NT2/D1 (cell line): ENCODE results near the gene GPR39.

Source experiments
- DNase-seq: peaks from one replicate; pipeline ENCODE4 v3.0.0-alpha.2; 2011; ENCODE audit warnings: low read depth, low spot score
- H3K27me3 ChIP-seq: 2 replicates; pipeline ENCODE4 v1.6.0; 2011; ENCODE audit warnings: mild to moderate bottlenecking; ENCODE audit not compliant: insufficient read length, insufficient read depth
- H3K36me3 ChIP-seq: 2 replicates; pipeline ENCODE4 v1.6.1; 2011; ENCODE audit warnings: mild to moderate bottlenecking, low read length, mixed read lengths; ENCODE audit not compliant: insufficient read depth, insufficient read length
- H3K4me1 ChIP-seq: 2 replicates; pipeline ENCODE4 v1.5.1; 2011; ENCODE audit not compliant: insufficient read depth, insufficient read length
- H3K4me3 ChIP-seq: 2 replicates; pipeline ENCODE4 v1.5.1; 2011; ENCODE audit warnings: low read depth; ENCODE audit not compliant: insufficient read length
- H3K9ac ChIP-seq: 2 replicates; pipeline ENCODE4 v1.6.0; 2011; ENCODE audit warnings: low read depth; ENCODE audit not compliant: insufficient read length
- H3K9me3 ChIP-seq: 2 replicates; pipeline ENCODE4 v1.5.1; 2011; ENCODE audit warnings: mild to moderate bottlenecking, low read length; ENCODE audit not compliant: insufficient read depth
- SUZ12 ChIP-seq: IDR thresholded peaks from 2 replicates; pipeline ENCODE4 v1.6.1; 2011; ENCODE audit not compliant: insufficient read length, insufficient read depth; ENCODE audit errors: extremely low read depth
- YY1 ChIP-seq: IDR thresholded peaks from 2 replicates; pipeline ENCODE4 v1.6.1; 2011; ENCODE audit not compliant: insufficient read length, insufficient read depth
- ZNF274 ChIP-seq: IDR thresholded peaks from 2 replicates; pipeline ENCODE4 v1.6.1; 2011; ENCODE audit warnings: mild to moderate bottlenecking, low read depth, low read length

Gene GPR39

GRCh38 chr2:132420816-132421805 lies 4.5 kb downstream of the GPR39 start:
- no peaks in the 10 kb centered on the region for H3K36me3 ChIP-seq
- peaks cover 2% of the 10 kb centered on the region for H3K4me1 ChIP-seq
- no peak overlapping the region for H3K9ac ChIP-seq
- H3K27me3 ChIP-seq: peaks cover 10% of the 10 kb centered on the region
- TF ChIP-seq YY1: no peak
- no peak for TF ChIP-seq ZNF274
- no peaks in the 10 kb centered on the region for H3K9me3 ChIP-seq
- DNase-seq: no peak
- no peak overlapping the region for H3K4me3 ChIP-seq

DNA sequence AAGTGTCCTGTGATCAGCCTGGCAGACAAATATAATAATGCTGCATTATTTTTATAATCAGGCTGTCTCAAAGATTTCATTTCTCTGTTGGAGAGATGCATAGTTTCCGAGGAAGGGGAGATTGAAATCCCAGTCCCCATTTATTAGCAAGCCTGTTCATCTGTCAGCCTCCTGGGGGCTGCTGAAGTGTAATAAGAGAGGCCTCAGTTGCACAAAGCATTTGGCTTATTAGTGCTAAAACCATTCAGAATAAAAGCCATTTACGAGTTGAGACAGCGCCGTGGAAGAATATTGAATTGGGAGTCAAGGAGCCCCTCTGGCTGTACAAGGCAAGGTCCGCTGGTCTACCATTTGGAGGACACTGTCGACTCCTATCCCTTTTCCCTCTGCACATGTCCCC lies 6.1 kb downstream of the GPR39 start:
- TF ChIP-seq SUZ12: no peak
- TF ChIP-seq YY1: no peak
- no peak for TF ChIP-seq ZNF274
- Histone ChIP-seq H3K9ac (no peak overlapping the region), H3K4me1 (no peaks in the 10 kb centered on the region), H3K4me3 (no peak overlapping the region), H3K9me3 (no peaks in the 10 kb centered on the region), H3K36me3 (no peaks in the 10 kb centered on the region), H3K27me3 (peaks cover under 1% of the 10 kb centered on the region)
- DNase-seq: no peak

DNA sequence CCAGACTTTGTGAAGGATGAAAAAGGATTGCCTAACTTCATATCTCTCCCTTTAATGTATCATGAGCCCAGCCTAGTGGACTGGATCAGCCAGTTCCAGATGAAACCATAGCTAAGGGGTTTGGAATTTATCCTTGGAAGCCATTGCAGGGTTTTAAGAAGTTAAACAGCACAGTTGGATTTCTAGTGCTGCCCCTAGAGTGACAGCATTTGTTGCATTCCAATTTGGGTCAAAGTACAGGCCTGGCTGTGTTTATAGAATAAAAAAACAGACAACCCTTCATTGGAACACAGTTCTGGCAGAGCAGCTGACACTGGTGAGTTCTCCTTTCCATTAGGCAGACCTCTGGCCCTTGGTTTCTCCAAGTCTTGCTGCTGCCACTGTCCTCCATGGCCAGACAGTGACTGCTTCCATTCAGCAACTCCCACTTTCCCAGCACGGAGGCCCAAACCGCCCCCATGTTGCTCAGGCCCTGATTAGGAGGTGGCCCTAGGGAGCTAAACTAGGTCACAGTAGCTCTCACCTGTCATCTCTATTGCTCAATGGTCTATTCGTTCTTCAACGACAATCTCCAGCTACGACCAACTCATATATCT lies 8.0 kb downstream of the GPR39 start:
- no peak for DNase-seq
- no peaks in the 10 kb centered on the region for H3K27me3 ChIP-seq
- H3K4me1 ChIP-seq: no peaks in the 10 kb centered on the region
- no peak overlapping the region for H3K9ac ChIP-seq
- no peaks in the 10 kb centered on the region for H3K36me3 ChIP-seq
- no peak overlapping the region for H3K4me3 ChIP-seq
- H3K9me3 ChIP-seq: no peaks in the 10 kb centered on the region
- no peak for TF ChIP-seq SUZ12
- TF ChIP-seq ZNF274: no peak
- no peak for TF ChIP-seq YY1

- Histone ChIP-seq H3K4me3 (no peak overlapping the region), H3K9me3 (no peaks in the 10 kb centered on the region), H3K9ac (no peak overlapping the region), H3K4me1 (peaks cover 2% of the 10 kb centered on the region), H3K36me3 (no peaks in the 10 kb centered on the region), H3K27me3 (no peaks in the 10 kb centered on the region)
- TF ChIP-seq YY1 (no peak), SUZ12 (no peak), ZNF274 (no peak)
- no peak for DNase-seq
Observed at GRCh38 chr2:132426033-132426432, 9.4 kb downstream of the GPR39 start.

DNA sequence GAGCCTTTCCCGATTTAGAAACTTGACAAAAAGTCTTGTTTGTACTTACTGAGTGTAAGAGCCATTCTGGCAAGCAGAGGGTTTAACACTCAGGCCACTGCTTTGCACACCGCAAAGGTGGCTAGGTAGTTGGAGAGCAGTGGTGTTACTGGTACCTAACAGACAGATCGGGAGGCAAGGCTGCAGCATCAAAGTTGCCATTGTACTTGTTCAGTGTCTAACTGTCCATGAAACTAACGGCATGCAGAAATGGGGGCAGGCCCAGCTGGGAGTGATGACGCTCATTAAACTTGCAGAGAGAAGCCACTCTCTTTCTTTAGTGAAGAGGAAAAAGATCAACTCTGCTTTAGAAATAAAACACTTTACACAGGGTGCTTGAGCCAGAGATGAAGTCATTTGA lies 10.1 kb downstream of the GPR39 start:
- Histone ChIP-seq H3K36me3 (no peaks in the 10 kb centered on the region), H3K4me1 (peaks cover 2% of the 10 kb centered on the region), H3K9ac (no peak overlapping the region), H3K27me3 (no peaks in the 10 kb centered on the region), H3K4me3 (no peak overlapping the region), H3K9me3 (no peaks in the 10 kb centered on the region; the same call in 1 of the 2 replicates)
- no peak for DNase-seq
- TF ChIP-seq ZNF274: no peak
- no peak for TF ChIP-seq SUZ12
- no peak for TF ChIP-seq YY1

DNA sequence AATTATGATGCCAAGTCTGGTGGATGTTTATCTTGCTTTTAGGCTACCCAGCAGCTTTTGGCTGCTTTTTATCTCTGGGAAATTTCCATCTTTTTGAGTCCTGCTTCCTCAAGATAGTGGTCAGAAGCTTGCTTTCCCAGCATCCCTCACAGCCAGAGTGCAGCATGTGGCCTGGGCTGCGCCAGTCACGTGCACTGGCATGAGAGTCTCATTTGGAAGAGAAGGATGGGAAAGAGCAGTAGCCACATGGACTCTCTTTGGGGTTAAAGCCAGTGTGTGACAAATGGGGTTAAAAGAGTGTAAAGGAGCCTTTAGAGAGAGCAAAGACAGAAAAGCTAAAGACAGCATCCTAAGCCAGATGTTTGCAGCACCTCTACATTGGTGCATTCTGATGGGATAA lies 12.7 kb downstream of the GPR39 start:
- Histone ChIP-seq H3K4me1 (peaks cover 2% of the 10 kb centered on the region), H3K4me3 (no peak overlapping the region), H3K36me3 (no peaks in the 10 kb centered on the region), H3K9ac (no peak overlapping the region), H3K9me3 (no peaks in the 10 kb centered on the region; the same call in 1 of the 2 replicates), H3K27me3 (no peaks in the 10 kb centered on the region)
- no peak for TF ChIP-seq YY1
- DNase-seq: no peak

DNA sequence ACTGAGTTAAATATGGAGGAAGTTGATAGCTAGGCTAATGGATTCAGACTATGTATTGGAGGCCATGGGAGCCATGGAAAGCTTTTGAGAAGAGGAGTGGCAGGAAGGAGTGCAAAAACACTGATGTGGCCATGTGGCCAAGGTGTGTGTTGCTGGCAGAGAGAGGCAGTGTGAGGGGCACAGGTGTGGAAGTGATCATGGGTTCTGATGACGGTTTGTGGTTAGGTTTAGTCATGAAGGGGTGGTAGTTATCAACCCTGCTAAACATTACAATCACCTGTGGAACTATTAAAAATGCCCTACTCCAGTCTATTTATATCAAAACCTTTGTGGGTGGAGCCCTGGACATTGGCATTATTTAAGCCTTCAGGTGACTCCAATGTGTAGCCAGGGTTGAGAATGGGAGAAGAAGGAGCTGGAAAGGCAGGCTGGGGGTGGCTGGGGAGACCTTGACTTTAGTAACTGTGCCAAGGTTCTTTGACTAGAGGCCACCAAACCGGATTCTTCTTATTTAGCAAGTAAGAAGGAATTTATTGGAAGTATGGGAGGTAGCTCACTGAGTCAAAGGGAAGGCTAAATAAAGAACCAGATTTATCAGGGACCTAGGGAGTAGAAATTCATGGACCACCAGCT lies 13.5 kb downstream of the GPR39 start:
- H3K9ac ChIP-seq: no peak overlapping the region
- peaks cover 2% of the 10 kb centered on the region for H3K4me1 ChIP-seq
- H3K4me3 ChIP-seq: no peak overlapping the region
- H3K36me3 ChIP-seq: no peaks in the 10 kb centered on the region
- DNase-seq: no peak
- no peaks in the 10 kb centered on the region for H3K27me3 ChIP-seq
- TF ChIP-seq ZNF274: no peak
- no peak for TF ChIP-seq YY1
- TF ChIP-seq SUZ12: no peak
- no peaks in the 10 kb centered on the region; the same call in 1 of the 2 replicates for H3K9me3 ChIP-seq
